C4-2B (cell line): ENCODE results near the gene ANKRD11.

ENCODE experiments used
- H3K27ac ChIP-seq: fragments of 450-650 bp; 2 replicates; pipeline ENCODE4 v1.5.1; 2017
- ZFX ChIP-seq: fragments of 450-650 bp; IDR thresholded peaks from 2 replicates; pipeline ENCODE4 v1.6.1; 2017
- TF ChIP-seq, protein P1 (sequence below): fragments of 450-650 bp; conservative IDR thresholded peaks from 2 replicates; pipeline ENCODE4 v1.5.1; 2017; ENCODE audit warnings: mild to moderate bottlenecking

ANKRD11 gene

DNA sequence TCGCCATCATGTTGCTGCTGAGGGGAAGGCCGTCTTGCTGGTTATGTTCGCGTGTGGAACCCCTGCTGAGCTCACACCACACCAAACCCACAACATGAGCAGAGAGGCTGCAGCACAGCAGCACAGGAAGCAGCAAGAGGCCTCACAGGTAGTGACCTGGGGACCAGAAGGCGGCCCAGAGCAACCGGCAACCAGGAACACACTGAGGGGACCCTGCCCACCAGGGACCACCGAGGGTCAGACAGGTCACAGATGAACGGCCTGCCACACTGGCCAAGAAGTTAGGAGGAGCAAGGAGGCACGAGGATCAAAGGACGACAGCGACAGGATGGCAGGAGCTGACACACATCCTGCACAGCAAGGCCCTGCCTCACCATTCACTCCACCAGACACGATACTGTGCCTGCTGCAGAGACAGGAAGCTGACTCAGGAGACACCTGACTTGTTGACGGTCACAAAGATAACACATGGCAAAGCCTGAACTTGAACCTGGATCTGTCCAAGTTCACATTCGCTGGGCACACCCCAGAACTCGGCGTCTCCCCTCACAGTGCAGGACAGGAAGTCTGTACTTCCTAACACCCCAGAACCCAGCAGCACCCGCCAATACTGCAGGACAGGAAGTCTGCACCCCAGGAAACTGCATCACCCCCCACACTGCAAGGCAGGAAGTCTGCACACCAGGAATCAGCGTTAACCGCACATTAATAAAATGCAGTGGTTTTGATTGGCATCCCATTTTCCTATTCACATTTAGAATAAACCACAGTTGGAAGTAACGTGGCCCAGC is 174.4 kb downstream of the ANKRD11 start:
- no peak overlapping the region for H3K27ac ChIP-seq

GRCh38 chr16:89315271-89315670 is 175.1 kb downstream of the ANKRD11 start:
- no peak overlapping the region for H3K27ac ChIP-seq
- TF ChIP-seq, protein P1, sequence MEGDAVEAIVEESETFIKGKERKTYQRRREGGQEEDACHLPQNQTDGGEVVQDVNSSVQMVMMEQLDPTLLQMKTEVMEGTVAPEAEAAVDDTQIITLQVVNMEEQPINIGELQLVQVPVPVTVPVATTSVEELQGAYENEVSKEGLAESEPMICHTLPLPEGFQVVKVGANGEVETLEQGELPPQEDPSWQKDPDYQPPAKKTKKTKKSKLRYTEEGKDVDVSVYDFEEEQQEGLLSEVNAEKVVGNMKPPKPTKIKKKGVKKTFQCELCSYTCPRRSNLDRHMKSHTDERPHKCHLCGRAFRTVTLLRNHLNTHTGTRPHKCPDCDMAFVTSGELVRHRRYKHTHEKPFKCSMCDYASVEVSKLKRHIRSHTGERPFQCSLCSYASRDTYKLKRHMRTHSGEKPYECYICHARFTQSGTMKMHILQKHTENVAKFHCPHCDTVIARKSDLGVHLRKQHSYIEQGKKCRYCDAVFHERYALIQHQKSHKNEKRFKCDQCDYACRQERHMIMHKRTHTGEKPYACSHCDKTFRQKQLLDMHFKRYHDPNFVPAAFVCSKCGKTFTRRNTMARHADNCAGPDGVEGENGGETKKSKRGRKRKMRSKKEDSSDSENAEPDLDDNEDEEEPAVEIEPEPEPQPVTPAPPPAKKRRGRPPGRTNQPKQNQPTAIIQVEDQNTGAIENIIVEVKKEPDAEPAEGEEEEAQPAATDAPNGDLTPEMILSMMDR = no peak
- TF ChIP-seq ZFX = no peak

More for the DNA sequence above, 174.4 kb downstream of the ANKRD11 start:
- TF ChIP-seq ZFX = no peak
- TF ChIP-seq, protein P1 = no peak

GRCh38 chr16:89314854-89315253 is 175.5 kb downstream of the ANKRD11 start:
- peak overlapping the region; percentile 23 for H3K27ac ChIP-seq
- no peak for TF ChIP-seq ZFX
- TF ChIP-seq, protein P1 = no peak

- TF ChIP-seq ZFX = no peak
- TF ChIP-seq, protein P1 = no peak
- peak overlapping the region; percentile 23 for H3K27ac ChIP-seq
These were observed 176.0 kb downstream of the ANKRD11 start for GRCh38 chr16:89314357-89314756.

DNA sequence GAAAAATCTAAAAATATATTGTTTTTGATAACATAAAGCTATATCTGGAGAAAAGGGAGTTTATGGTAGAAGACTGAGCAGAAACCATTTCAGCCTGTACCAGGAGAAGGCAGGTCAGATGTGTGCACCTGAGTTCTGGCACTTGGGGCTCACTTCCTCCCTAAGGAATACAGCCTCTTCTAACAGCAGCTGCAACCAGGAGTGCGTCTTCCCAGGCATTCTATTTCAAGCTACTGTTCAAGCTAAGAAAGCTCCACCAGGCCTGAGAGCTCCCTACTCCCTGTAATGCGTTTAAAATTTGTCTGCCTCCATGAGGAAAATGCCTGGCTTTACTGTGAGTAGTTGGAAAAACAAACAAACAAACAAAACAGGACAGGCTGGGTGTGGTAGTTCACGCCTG is 176.8 kb downstream of the ANKRD11 start:
- TF ChIP-seq, protein P1 = no peak
- no peak for TF ChIP-seq ZFX
- peak overlapping the region; percentile 23; the same call in 1 of the 2 replicates for H3K27ac ChIP-seq

DNA sequence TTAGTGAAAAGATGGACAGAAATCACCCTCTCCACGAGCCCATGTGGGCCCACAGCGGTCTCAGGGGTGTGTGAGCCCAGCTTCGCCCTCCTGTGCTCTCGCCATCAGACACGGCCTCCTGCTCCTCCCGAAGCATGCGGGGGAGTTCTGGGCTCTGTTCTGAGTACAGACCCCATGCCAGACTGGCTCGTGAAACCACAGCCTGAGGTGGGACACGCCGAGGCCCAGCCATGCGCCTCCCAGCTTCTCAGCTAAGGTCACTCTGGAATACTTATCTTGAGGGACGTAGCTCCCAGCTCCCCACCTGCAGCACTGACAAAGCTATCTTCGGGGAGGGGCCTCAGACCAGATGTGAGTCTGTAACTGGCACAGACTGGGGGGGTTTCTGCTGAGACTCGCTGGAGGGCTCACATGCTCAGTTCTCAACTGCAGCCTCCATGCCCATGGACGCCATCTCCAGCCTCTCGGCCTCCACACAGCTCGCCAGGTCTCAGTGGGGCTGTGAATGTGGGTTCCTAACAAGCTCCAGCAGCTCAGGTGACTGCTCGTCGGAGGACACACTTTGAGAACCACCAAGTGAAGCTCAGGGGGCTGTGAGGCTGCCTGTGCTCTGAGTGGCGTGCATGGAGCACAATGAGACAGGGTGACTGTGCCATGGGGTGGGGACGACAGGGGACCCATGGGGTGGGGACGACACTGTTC is 177.6 kb downstream of the ANKRD11 start:
- TF ChIP-seq, protein P1 = no peak
- H3K27ac ChIP-seq = no peak overlapping the region

DNA sequence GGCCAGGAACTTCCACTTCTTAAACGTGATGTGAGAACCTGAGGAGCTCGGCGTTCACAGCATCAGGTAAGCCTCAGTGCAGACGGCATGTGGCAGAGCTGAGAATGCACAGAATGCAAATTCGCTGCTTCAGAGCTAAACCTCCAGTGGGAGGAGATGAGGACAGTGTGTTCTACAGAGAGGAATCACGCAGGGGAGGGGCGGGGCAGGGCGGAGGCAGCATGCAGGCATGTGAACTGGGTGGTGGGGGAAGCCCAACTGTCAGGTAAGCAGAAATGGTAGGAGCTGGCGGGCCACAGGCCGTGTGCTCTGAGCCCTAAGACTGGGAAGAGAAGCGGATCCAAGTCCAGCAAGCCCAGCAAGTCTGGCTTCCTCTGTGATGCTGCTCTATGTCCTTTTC is 178.2 kb downstream of the ANKRD11 start:
- H3K27ac ChIP-seq = no peak overlapping the region
- TF ChIP-seq, protein P1 = no peak
- no peak for TF ChIP-seq ZFX
